NCI-H2196 (cell line): ENCODE results near the gene NPAS2.

Experiments
- DNase-seq: peaks from one replicate; lab custom pipeline; 2025; ENCODE audit not compliant: unreplicated experiment; lab: John Stamatoyannopoulos, UW

The NPAS2 gene

DNA sequence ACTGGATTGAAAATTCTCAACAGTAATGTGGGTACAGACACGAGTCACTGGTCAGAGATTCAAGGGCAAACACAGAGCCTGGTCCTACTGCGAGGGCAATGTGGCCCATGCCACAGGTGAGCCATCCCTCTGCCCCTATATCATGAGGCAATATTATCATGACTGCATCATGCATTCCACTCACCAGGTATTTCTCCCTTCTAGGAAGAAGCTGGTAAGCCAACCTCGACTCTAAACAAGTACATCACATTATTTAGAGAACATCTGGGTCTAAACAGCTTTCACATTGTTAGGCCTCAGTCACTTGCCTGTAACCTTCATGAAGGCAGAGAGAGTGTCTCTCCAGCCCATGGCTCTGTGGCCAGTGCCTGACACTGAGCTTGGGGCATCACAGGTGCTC lies 167.6 kb downstream of the NPAS2 start:
- DNase-seq, result no peak

GRCh38 chr2:100987974-100988373 lies 168.0 kb downstream of the NPAS2 start:
- DNase-seq, result no peak

GRCh38 chr2:100988630-100989417 lies 168.9 kb downstream of the NPAS2 start:
- no peak for DNase-seq

DNA sequence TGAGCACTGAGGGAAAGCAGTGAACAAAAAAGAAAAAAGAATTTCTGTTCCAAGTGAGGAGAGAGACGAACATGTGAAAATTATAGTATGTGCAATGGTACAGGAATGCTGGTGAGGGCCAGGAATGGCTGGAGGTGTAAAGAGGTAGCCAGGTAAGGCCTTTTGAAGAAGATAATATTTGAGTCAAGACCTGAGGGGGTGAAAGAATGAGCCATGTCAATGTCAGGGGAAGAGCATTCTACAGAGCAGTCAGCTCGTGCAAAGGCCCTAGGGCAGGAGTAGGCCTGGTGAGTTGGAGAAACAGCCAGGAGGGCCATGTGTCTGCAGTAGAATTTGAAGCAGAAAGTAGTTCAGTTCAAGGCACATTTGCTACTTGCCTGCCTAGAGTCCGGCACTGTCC lies 169.7 kb downstream of the NPAS2 start:
- no peak for DNase-seq

DNA sequence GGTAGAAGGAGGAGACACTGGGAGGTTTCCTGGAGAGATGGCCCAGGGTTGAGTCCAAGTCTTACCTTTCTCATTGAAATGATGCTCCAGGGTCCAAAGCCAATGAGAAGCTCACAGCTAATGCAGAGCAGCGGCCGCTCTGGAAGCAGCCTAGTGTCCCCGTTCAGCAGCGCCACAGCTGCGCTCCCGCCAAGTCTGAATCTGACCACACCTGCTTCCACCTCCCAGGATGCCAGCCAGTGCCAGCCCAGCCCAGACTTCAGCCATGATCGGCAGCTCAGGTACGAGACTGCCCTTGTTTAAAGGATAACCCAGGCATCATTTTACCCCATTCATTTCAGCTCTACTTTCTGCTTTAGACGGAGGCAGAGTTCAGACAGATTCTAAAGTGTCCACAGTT lies 170.2 kb downstream of the NPAS2 start:
- DNase-seq, result no peak

DNA sequence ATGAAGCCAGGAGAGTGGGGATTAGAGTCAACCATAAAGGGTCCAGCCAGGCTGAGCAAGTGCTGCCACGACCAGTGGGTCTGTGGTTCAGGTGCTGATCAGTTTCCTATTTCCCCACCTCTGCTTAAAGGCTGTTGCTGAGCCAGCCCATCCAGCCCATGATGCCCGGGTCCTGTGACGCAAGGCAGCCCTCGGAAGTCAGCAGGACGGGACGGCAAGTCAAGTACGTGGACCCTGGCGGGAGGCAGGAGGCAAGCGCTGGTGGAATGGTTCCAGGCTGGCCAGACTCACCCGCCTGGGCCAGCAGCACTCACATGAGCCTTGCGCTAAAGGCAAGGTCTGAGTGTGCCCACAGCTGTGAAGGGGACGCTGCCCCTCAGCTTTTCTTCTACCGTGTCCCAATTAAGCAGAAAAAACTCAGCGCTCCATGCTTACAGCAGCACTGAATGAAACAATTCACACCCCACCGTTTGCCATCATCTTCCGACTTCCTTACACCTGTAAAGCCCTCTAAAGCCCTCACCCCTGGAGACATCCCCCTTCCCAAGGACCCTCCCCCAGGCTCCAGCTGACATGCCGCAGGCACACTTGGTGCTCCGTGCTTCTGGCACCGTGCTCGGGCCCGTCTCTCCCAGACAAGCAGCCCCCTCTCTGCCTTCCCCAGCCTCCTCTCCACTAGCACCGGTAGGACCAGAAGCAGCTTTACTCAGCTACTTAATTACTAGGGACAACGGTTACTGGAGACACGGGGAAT lies 170.9 kb downstream of the NPAS2 start:
- DNase-seq, result no peak

GRCh38 chr2:100991404-100991773 lies 171.4 kb downstream of the NPAS2 start:
- no peak for DNase-seq

DNA sequence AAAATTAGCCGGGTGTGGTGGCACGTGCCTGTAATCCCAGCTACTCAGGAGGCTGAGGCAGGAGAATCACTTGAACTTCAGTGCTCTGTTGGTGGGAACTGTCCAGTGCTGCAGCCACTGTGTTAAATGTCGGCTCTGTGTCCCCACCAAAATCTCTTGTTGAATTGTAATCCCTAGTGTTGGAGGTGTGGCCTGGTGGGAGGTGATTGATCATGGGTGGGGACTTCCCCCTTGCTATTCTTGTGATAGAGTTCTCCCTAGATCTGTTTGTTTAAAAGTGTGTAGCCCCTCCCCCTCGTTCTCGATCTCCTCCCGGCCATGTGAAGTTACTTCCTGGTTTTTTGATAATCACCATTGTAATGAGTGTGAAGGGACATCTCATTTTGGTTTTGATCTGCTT lies 172.3 kb downstream of the NPAS2 start:
- no peak for DNase-seq

DNA sequence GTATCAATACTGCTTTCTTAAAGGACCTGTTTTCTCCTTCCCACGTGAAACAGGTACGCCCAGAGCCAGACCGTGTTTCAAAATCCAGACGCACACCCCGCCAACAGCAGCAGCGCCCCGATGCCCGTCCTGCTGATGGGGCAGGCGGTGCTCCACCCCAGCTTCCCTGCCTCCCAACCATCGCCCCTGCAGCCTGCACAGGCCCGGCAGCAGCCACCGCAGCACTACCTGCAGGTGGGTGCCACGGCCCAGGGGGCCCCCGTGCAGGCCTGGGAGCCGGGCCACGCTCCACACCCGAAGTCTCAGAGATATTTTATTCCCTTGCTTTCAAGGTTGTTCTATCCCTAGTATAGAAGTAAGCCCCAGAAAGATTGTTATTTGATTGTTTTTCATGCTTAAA lies 173.4 kb downstream of the NPAS2 start:
- no peak for DNase-seq

- no peak for DNase-seq
Measured at GRCh38 chr2:100995309-100996075, 175.6 kb downstream of the NPAS2 start.

GRCh38 chr2:100997509-100998234 lies 177.7 kb downstream of the NPAS2 start:
- no peak for DNase-seq

GRCh38 chr2:100998235-100998573 lies 178.3 kb downstream of the NPAS2 start:
- no peak for DNase-seq

GRCh38 chr2:100999995-101000394 lies 180.1 kb downstream of the NPAS2 start:
- DNase-seq, result no peak

DNA sequence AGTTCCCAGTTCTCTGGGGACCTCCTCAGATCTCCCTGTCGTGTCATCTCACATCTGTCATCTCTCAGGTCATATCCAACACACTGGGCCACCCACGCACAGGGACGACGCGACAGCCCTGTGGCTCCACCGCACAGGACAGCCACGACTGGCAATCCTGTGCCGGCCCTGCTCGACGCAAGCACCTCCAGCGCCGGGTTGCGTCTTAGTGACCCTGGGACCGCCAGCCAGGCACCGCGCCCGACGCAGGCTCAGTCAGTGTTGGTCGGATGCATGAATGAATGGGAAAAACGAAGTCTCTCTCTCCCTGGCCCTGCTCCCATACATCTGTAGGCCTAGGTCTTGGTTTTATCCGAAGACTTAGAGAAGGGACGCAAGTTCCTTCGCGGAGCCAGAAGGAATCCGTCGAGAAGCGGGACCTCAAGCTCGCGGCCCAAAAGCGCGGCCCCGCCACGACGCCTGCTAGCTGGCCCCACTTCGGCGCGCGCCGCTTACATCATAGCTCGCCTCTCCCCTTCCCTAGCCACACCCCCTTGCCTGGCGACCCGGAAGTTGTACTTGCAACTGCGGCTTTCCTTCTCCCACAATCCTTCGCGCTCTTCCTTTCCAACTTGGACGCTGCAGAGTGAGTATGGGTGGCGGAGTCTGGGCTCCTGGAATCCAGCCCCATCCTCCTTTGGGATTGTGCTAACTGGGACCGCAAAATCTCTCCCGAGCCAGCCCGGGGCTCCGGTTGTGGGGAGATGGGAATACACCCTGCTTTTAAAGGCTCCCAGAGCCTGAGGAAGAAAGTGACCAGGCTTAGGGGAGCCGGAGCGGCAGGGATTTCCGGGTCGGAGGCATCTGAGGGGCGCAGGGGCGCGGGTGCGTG lies 182.0 kb downstream of the NPAS2 start, which contains the start of gene RPL31:
Gene RPL31, plus strand, starts transcription at position 599 of the 871 bp plus-strand sequence. CDS start 413 bp downstream, outside the sequence.
- DNase-seq, result peak; percentile 96

DNA sequence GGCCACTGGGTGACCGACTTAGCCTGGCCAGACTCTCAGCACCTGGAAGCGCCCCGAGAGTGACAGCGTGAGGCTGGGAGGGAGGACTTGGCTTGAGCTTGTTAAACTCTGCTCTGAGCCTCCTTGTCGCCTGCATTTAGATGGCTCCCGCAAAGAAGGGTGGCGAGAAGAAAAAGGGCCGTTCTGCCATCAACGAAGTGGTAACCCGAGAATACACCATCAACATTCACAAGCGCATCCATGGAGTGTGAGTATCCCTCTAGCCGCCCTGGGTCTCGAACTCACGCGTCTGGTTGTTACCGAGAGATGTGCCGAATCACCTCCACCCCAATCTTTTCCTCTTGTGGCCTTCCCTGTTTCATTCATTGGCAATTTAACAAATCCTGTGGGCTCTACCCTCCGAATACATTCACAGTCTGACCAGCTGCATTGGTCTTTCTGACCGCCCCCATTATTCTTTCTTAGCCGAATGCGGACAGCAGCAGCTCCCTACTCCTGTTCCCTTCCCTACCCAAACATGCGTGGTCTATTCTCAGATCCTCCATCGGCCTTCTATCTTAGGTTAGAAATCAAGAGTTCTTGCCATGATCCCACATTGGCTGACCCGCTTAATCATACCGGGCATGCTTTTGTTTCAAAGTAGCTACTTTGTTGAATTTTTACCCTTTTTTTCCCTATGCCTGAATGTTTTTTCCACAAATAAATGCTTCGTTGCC lies 182.8 kb downstream of the NPAS2 start:
- no peak for DNase-seq

GRCh38 chr2:101003278-101003775 lies 183.4 kb downstream of the NPAS2 start:
- no peak for DNase-seq

- no peak for DNase-seq
Measured at GRCh38 chr2:101004620-101005325, 184.8 kb downstream of the NPAS2 start.

GRCh38 chr2:101006065-101006715 lies 186.3 kb downstream of the NPAS2 start:
- no peak for DNase-seq
